GM12878 (cell line): Measurements from ENCODE around the gene FBXO17. TPM values are rescaled to one million over a fixed set of nuclear protein-coding genes. Genes with fewer than 3 reads are reported as not detected.

Experiments used
- CHD4 ChIP-seq: fragments of 200-600 bp; sonication (generic); IDR thresholded peaks from 2 replicates; pipeline ENCODE4 v1.6.1; 2016; ENCODE audit warnings: mild to moderate bottlenecking
- NRF1 ChIP-seq: conservative IDR thresholded peaks from 2 replicates; pipeline ENCODE4 v1.6.1; 2011; ENCODE audit warnings: mild to moderate bottlenecking, low read depth, low read length, improper control_type of control experiment
- WRNIP1 ChIP-seq: IDR thresholded peaks from 2 replicates; pipeline ENCODE4 v1.6.1; 2011; ENCODE audit warnings: low read depth, low read length, improper control_type of control experiment, borderline replicate concordance
- polyA plus RNA-seq, 11 experiments: library from polyadenylated mRNA; depleted of rRNA in 4 of 11; unstranded in 6 of 11; stranded (reverse) in 5 of 11; fragments of >200 nt; fragmentation: Nextera tagmentation in 4 of 11; fragmentation: Illumina TruSeq in 1 of 11; extraction: Ambion mirVana in 4 of 11; extraction: Trizol in 1 of 11; gene quantifications; 1 replicate in 1 of 11; 2 replicates in 10 of 11; pipeline versions ENCODE4 v1.2.1 to v1.2.3, GENCODE V29; 2011 to 2016; ENCODE audit warnings: inconsistent platforms in 2 of 11, missing spikeins in 2 of 11, low read depth in 1 of 11
- total RNA-seq, 4 experiments: library from RNA; depleted of rRNA in 3 of 4; stranded (reverse); fragments of >200 nt in 3 of 4; fragmentation: Illumina TruSeq in 1 of 4; extraction: Trizol in 1 of 4; gene quantifications; 2 replicates each; pipeline versions ENCODE4 v1.2.1 to v1.2.3, GENCODE V29; 2013 to 2021
- TF ChIP-seq, protein P1 (sequence below): fragments of 450-650 bp; IDR thresholded peaks from 2 replicates; pipeline ENCODE4 v1.6.1; 2017; ENCODE audit warnings: mild to moderate bottlenecking
- TF ChIP-seq, protein P2 (sequence below): IDR thresholded peaks from 2 replicates; pipeline ENCODE4 v1.6.1; 2011; ENCODE audit warnings: mild to moderate bottlenecking, low read depth, low read length, moderate library complexity; ENCODE audit not compliant: insufficient replicate concordance

FBXO17 gene
- total and polyA plus RNA-seq, 10 of the 15 experiments (the other 5 are each of a cell fraction or from before 2014, with no cell fraction given), result 2.2 to 11.1 (median 5.3) TPM

DNA sequence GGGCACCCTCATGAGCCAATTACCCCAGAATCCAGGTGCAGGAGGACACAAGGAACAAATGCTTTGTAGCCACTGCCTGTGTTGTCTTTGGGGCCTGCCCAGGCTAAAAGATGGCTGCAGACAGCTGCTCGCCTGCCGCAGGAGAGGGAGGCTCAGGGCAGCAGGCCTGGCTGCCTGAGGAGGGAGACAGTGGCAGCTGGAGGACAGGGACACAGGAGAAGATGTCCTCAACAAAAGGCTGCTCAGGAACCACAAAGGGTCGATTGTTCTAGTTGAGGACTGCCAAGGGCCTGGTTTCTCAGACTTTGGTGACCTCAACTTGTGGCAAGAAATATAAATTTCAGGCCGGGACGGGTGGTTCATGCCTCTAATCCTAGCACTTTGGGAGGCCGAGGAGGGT lies 83.8 kb downstream of the FBXO17 start (continued):
- TF ChIP-seq, protein P1, sequence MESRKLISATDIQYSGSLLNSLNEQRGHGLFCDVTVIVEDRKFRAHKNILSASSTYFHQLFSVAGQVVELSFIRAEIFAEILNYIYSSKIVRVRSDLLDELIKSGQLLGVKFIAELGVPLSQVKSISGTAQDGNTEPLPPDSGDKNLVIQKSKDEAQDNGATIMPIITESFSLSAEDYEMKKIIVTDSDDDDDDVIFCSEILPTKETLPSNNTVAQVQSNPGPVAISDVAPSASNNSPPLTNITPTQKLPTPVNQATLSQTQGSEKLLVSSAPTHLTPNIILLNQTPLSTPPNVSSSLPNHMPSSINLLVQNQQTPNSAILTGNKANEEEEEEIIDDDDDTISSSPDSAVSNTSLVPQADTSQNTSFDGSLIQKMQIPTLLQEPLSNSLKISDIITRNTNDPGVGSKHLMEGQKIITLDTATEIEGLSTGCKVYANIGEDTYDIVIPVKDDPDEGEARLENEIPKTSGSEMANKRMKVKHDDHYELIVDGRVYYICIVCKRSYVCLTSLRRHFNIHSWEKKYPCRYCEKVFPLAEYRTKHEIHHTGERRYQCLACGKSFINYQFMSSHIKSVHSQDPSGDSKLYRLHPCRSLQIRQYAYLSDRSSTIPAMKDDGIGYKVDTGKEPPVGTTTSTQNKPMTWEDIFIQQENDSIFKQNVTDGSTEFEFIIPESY, result no peak
- TF ChIP-seq CHD4 (no peak), WRNIP1 (no peak), NRF1 (no peak)
- TF ChIP-seq, protein P2, sequence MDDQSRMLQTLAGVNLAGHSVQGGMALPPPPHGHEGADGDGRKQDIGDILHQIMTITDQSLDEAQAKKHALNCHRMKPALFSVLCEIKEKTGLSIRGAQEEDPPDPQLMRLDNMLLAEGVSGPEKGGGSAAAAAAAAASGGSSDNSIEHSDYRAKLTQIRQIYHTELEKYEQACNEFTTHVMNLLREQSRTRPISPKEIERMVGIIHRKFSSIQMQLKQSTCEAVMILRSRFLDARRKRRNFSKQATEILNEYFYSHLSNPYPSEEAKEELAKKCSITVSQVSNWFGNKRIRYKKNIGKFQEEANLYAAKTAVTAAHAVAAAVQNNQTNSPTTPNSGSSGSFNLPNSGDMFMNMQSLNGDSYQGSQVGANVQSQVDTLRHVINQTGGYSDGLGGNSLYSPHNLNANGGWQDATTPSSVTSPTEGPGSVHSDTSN, result no peak

Other genes starting within 250 kb of the FBXO17 start
Only the 7 nearest of the 17 such genes appear.
- gene RINL, start 97.5 kb downstream of the FBXO17 start, total RNA-seq (2014; rRNA removed), result 50.8 and 55.1 TPM in 2 replicates
- 35.6 and 37.8 TPM in 2 replicates for gene RINL, start 97.5 kb downstream of the FBXO17 start, total RNA-seq (2014; rRNA removed; fragmentation: Illumina TruSeq; extraction: Trizol)
- 51.3 and 54.9 TPM in 2 replicates for gene RINL, start 97.5 kb downstream of the FBXO17 start, total RNA-seq (2021)
- gene RINL, start 97.5 kb downstream of the FBXO17 start, polyA plus RNA-seq (2011; rRNA removed), result 44.4 and 64.2 TPM in 2 replicates
- 29.7 and 36.4 TPM in 2 replicates for gene RINL, start 97.5 kb downstream of the FBXO17 start, polyA plus RNA-seq (2014; fragmentation: Illumina TruSeq; extraction: Trizol)
- 10 to 100 TPM; 14.5 to 16.3 TPM for gene RINL, start 97.5 kb downstream of the FBXO17 start, polyA plus RNA-seq (2014; fragmentation: Nextera tagmentation; extraction: Ambion mirVana)
- 54.8 and 62.4 TPM in 2 replicates for gene RINL, start 97.5 kb downstream of the FBXO17 start, polyA plus RNA-seq (2014; rRNA removed)
- gene RINL, start 97.5 kb downstream of the FBXO17 start, polyA plus RNA-seq (2016; fragmentation: Nextera tagmentation; extraction: Ambion mirVana), result 10 to 100 TPM; 46.3 to 48.9 TPM
- gene SIRT2, start 76.1 kb downstream of the FBXO17 start, total RNA-seq (2014; rRNA removed), result 27.6 and 29.5 TPM in 2 replicates
- gene SIRT2, start 76.1 kb downstream of the FBXO17 start, total RNA-seq (2014; rRNA removed; fragmentation: Illumina TruSeq; extraction: Trizol), result 14.6 and 15.9 TPM in 2 replicates
- 22.4 and 22.9 TPM in 2 replicates for gene SIRT2, start 76.1 kb downstream of the FBXO17 start, total RNA-seq (2021)
- gene SIRT2, start 76.1 kb downstream of the FBXO17 start, polyA plus RNA-seq (2011; rRNA removed), result 16.5 and 38.7 TPM in 2 replicates
- 16.3 and 25.4 TPM in 2 replicates for gene SIRT2, start 76.1 kb downstream of the FBXO17 start, polyA plus RNA-seq (2014; fragmentation: Illumina TruSeq; extraction: Trizol)
- 1 to 10 TPM; 1.4 to 5.1 TPM for gene SIRT2, start 76.1 kb downstream of the FBXO17 start, polyA plus RNA-seq (2014; fragmentation: Nextera tagmentation; extraction: Ambion mirVana)
- 21.4 and 25.5 TPM in 2 replicates for gene SIRT2, start 76.1 kb downstream of the FBXO17 start, polyA plus RNA-seq (2014; rRNA removed)
- gene SIRT2, start 76.1 kb downstream of the FBXO17 start, polyA plus RNA-seq (2016; fragmentation: Nextera tagmentation; extraction: Ambion mirVana), result 10 to 100 TPM; 25.6 to 27.5 TPM
- gene NFKBIB, start 75.8 kb downstream of the FBXO17 start, total RNA-seq (2014; rRNA removed), result 45.0 and 52.2 TPM in 2 replicates
- 11.0 and 11.7 TPM in 2 replicates for gene NFKBIB, start 75.8 kb downstream of the FBXO17 start, total RNA-seq (2014; rRNA removed; fragmentation: Illumina TruSeq; extraction: Trizol)
- gene NFKBIB, start 75.8 kb downstream of the FBXO17 start, total RNA-seq (2021), result 47.6 and 54.6 TPM in 2 replicates
- 12.4 and 25.7 TPM in 2 replicates for gene NFKBIB, start 75.8 kb downstream of the FBXO17 start, polyA plus RNA-seq (2011; rRNA removed)
- 3.7 and 8.6 TPM in 2 replicates for gene NFKBIB, start 75.8 kb downstream of the FBXO17 start, polyA plus RNA-seq (2014; fragmentation: Illumina TruSeq; extraction: Trizol)
- 1 to 10 TPM; 1.2 to 4.3 TPM for gene NFKBIB, start 75.8 kb downstream of the FBXO17 start, polyA plus RNA-seq (2014; fragmentation: Nextera tagmentation; extraction: Ambion mirVana)
- 60.9 and 74.0 TPM in 2 replicates for gene NFKBIB, start 75.8 kb downstream of the FBXO17 start, polyA plus RNA-seq (2014; rRNA removed)
- gene NFKBIB, start 75.8 kb downstream of the FBXO17 start, polyA plus RNA-seq (2016; fragmentation: Nextera tagmentation; extraction: Ambion mirVana), result 10 to 100 TPM; 36.3 to 43.5 TPM
- 0.28 and 0.33 TPM in 2 replicates for gene CCER2, start 63.6 kb downstream of the FBXO17 start, total RNA-seq (2014; rRNA removed)
- gene CCER2, start 63.6 kb downstream of the FBXO17 start, total RNA-seq (2014; rRNA removed; fragmentation: Illumina TruSeq; extraction: Trizol), result 0.27 and 0.37 TPM in 2 replicates
- 0.21 and 0.56 TPM in 2 replicates for gene CCER2, start 63.6 kb downstream of the FBXO17 start, total RNA-seq (2021)
- gene CCER2, start 63.6 kb downstream of the FBXO17 start, polyA plus RNA-seq (2011; rRNA removed), result 0.13 and 0.23 TPM in 2 replicates
- gene CCER2, start 63.6 kb downstream of the FBXO17 start, polyA plus RNA-seq (2014; fragmentation: Illumina TruSeq; extraction: Trizol), result 0.62 TPM in 1 of 2 replicates, not detected in the other
- gene CCER2, start 63.6 kb downstream of the FBXO17 start, polyA plus RNA-seq (2014; fragmentation: Nextera tagmentation; extraction: Ambion mirVana), result under 1 TPM; 0.26 TPM
- 0.55 and 1.4 TPM in 2 replicates for gene CCER2, start 63.6 kb downstream of the FBXO17 start, polyA plus RNA-seq (2014; rRNA removed)
- gene CCER2, start 63.6 kb downstream of the FBXO17 start, polyA plus RNA-seq (2016; fragmentation: Nextera tagmentation; extraction: Ambion mirVana), result under 1 TPM; 0.19 to 0.59 TPM
- gene SARS2, start 45.0 kb downstream of the FBXO17 start, total RNA-seq (2014; rRNA removed), result 33.7 and 34.1 TPM in 2 replicates
- 18.5 and 21.4 TPM in 2 replicates for gene SARS2, start 45.0 kb downstream of the FBXO17 start, total RNA-seq (2014; rRNA removed; fragmentation: Illumina TruSeq; extraction: Trizol)
- gene SARS2, start 45.0 kb downstream of the FBXO17 start, total RNA-seq (2021), result 35.9 and 38.2 TPM in 2 replicates
- 9.1 and 20.9 TPM in 2 replicates for gene SARS2, start 45.0 kb downstream of the FBXO17 start, polyA plus RNA-seq (2011; rRNA removed)
- gene SARS2, start 45.0 kb downstream of the FBXO17 start, polyA plus RNA-seq (2014; fragmentation: Illumina TruSeq; extraction: Trizol), result 7.3 and 19.0 TPM in 2 replicates
- gene SARS2, start 45.0 kb downstream of the FBXO17 start, polyA plus RNA-seq (2014; fragmentation: Nextera tagmentation; extraction: Ambion mirVana), result 1 to 10 TPM; 2.6 to 7.8 TPM
- 50.3 and 77.8 TPM in 2 replicates for gene SARS2, start 45.0 kb downstream of the FBXO17 start, polyA plus RNA-seq (2014; rRNA removed)
- 10 to 100 TPM; 35.8 to 42.7 TPM for gene SARS2, start 45.0 kb downstream of the FBXO17 start, polyA plus RNA-seq (2016; fragmentation: Nextera tagmentation; extraction: Ambion mirVana)
- gene MRPS12, start 44.8 kb downstream of the FBXO17 start, total RNA-seq (2014; rRNA removed), result 120 and 149 TPM in 2 replicates
- gene MRPS12, start 44.8 kb downstream of the FBXO17 start, total RNA-seq (2014; rRNA removed; fragmentation: Illumina TruSeq; extraction: Trizol), result 38.1 and 41.8 TPM in 2 replicates
- gene MRPS12, start 44.8 kb downstream of the FBXO17 start, total RNA-seq (2021), result 101 and 112 TPM in 2 replicates
- 19.4 and 42.6 TPM in 2 replicates for gene MRPS12, start 44.8 kb downstream of the FBXO17 start, polyA plus RNA-seq (2011; rRNA removed)
- 6.0 and 22.8 TPM in 2 replicates for gene MRPS12, start 44.8 kb downstream of the FBXO17 start, polyA plus RNA-seq (2014; fragmentation: Illumina TruSeq; extraction: Trizol)
- gene MRPS12, start 44.8 kb downstream of the FBXO17 start, polyA plus RNA-seq (2014; fragmentation: Nextera tagmentation; extraction: Ambion mirVana), result 10 to 100 TPM in 1 of 2 experiments, 1 to 10 TPM in 1; 7.3 to 39.6 TPM
- gene MRPS12, start 44.8 kb downstream of the FBXO17 start, polyA plus RNA-seq (2014; rRNA removed), result 148 and 171 TPM in 2 replicates
- 100 to 1,000 TPM; 178 to 205 TPM for gene MRPS12, start 44.8 kb downstream of the FBXO17 start, polyA plus RNA-seq (2016; fragmentation: Nextera tagmentation; extraction: Ambion mirVana)
- gene FBXO27, start 56.8 kb upstream of the FBXO17 start, total RNA-seq (2014; rRNA removed), result 5.8 and 6.7 TPM in 2 replicates
- gene FBXO27, start 56.8 kb upstream of the FBXO17 start, total RNA-seq (2014; rRNA removed; fragmentation: Illumina TruSeq; extraction: Trizol), result 9.5 and 12.2 TPM in 2 replicates
- gene FBXO27, start 56.8 kb upstream of the FBXO17 start, total RNA-seq (2021), result 10.7 and 10.8 TPM in 2 replicates
- 6.7 and 6.9 TPM in 2 replicates for gene FBXO27, start 56.8 kb upstream of the FBXO17 start, polyA plus RNA-seq (2011; rRNA removed)
- 9.0 and 11.3 TPM in 2 replicates for gene FBXO27, start 56.8 kb upstream of the FBXO17 start, polyA plus RNA-seq (2014; fragmentation: Illumina TruSeq; extraction: Trizol)
- gene FBXO27, start 56.8 kb upstream of the FBXO17 start, polyA plus RNA-seq (2014; fragmentation: Nextera tagmentation; extraction: Ambion mirVana), result 1 to 10 TPM; 3.1 to 3.4 TPM
- 13.3 and 15.4 TPM in 2 replicates for gene FBXO27, start 56.8 kb upstream of the FBXO17 start, polyA plus RNA-seq (2014; rRNA removed)
- 1 to 10 TPM; 5.8 to 7.3 TPM for gene FBXO27, start 56.8 kb upstream of the FBXO17 start, polyA plus RNA-seq (2016; fragmentation: Nextera tagmentation; extraction: Ambion mirVana)